8988T (cell line): ENCODE results near the gene ELOA.

ENCODE experiments used
- DNase-seq: peaks from one replicate; pipeline ENCODE4 v3.0.0; 2011

Gene ELOA

DNA sequence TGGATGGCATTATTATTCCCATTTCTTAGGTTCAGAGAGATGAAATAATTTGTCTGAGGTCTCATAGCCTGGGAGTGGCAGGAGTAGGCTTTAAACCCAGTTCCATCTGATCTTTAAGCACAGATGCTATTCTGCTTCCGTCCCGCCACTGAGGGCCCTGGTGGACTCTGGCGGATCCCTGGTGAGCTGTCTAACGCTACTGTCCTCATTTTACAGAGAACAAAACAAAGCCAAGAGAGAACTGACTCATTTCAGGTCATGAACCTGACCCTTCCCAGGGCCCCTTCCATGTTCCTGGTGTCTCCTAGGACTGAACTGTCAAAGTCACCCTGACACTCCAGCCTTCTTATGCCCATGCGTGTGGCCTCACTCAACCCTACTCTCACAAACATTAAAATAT, 60.4 kb downstream of the ELOA start:
- no peak for DNase-seq

- no peak for DNase-seq
These were observed 61.0 kb downstream of the ELOA start for GRCh38 chr1:23804183-23804835.

- no peak for DNase-seq
These were observed 61.8 kb downstream of the ELOA start for GRCh38 chr1:23805025-23805424.

DNA sequence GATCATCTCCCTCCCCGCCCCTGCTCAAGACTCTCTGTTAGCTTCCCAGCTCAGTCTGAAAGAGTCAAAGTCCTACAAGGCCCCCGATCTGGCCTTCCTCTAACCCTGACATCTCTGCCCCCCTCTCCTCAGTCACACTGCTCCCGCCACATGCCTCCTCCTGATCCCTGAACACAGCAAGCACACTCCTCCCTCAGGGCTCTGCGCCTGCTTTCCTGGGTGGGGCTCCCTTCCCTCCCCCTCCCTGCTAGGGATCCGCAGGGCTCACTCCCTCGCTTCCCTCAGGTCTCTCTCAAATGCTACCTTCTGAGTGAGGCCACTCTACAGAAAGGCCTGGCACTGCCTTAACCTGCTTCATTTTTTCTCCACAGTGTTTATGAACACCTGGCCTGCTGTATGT, 63.0 kb downstream of the ELOA start:
- DNase-seq = no peak

GRCh38 chr1:23807453-23807852, 64.2 kb downstream of the ELOA start:
- no peak for DNase-seq

DNA sequence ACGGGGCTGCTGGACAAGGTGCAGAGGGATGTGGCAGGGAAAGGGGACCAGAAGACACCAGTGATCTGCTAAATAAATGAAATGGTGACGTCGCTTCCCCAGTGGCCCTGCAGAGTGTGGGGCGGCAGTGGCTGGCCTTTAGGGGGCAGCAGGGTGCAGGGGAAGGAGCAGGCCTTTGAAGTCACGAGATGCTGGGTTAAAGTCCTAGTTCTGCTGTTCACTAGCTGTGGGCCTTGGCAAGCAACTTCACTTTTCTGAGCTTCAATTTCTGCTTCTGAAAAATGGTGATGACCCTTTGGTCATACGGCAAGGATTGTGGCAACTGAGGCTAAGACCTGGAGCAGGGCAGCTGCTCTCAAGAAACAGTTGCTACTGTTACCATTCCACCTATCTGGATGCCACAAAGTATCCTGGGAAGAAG, 66.5 kb downstream of the ELOA start:
- DNase-seq = no peak

- DNase-seq = no peak
These were observed 67.7 kb downstream of the ELOA start for GRCh38 chr1:23810818-23811540.
